Smooth muscle cell (in vitro differentiated cells): ENCODE measurements around the gene GPR55. TPM values are rescaled to one million over a fixed set of nuclear protein-coding genes. Genes with fewer than 3 reads are reported as not detected.
A peak's percentile ranks its signal among the peaks of the same experiment; 100 is the strongest.

Experiments used
- DNase-seq: peaks from one replicate; lab custom pipeline; 2025; ENCODE audit not compliant: unreplicated experiment; lab: John Stamatoyannopoulos, UW
- H2AFZ ChIP-seq: fragments of 200-600 bp; sonication (generic); 2 replicates; pipeline ENCODE4 v1.6.0; 2016; ENCODE audit warnings: antibody characterized with exemption, low read depth, mild to moderate bottlenecking
- H3F3A ChIP-seq: fragments of 200-600 bp; sonication (generic); 2 replicates; pipeline ENCODE4 v1.6.0; 2017; ENCODE audit warnings: antibody characterized with exemption, low read depth
- H3K27ac ChIP-seq: fragments of 200-600 bp; sonication (generic); 2 replicates; pipeline ENCODE4 v1.5.1; 2016; ENCODE audit warnings: low read depth, mild to moderate bottlenecking
- H3K27me3 ChIP-seq: fragments of 200-600 bp; sonication (generic); 2 replicates; pipeline ENCODE4 v1.6.1; 2016; ENCODE audit warnings: low read depth, mild to moderate bottlenecking
- H3K36me3 ChIP-seq: fragments of 200-600 bp; sonication (generic); 2 replicates; pipeline ENCODE4 v1.5.1; 2016; ENCODE audit warnings: low read depth
- H3K4me1 ChIP-seq: fragments of 200-600 bp; sonication (generic); 2 replicates; pipeline ENCODE4 v1.5.1; 2016; ENCODE audit warnings: low read depth
- H3K4me2 ChIP-seq: fragments of 200-600 bp; sonication (generic); 2 replicates; pipeline ENCODE4 v1.6.0; 2016; ENCODE audit warnings: mild to moderate bottlenecking
- H3K4me3 ChIP-seq: fragments of 200-600 bp; sonication (generic); 2 replicates; pipeline ENCODE4 v1.5.1; 2016; ENCODE audit warnings: mild to moderate bottlenecking
- H3K79me2 ChIP-seq: fragments of 200-600 bp; sonication (generic); 2 replicates; pipeline ENCODE4 v1.6.0; 2016; ENCODE audit warnings: low read depth, mild to moderate bottlenecking
- H3K9ac ChIP-seq: fragments of 200-600 bp; sonication (generic); 2 replicates; pipeline ENCODE4 v1.6.0; 2016; ENCODE audit warnings: low read depth
- H3K9me3 ChIP-seq: fragments of 200-600 bp; sonication (generic); replicated peaks from 2 replicates; pipeline ENCODE4 v1.5.1; 2016; ENCODE audit warnings: low read depth
- H4K20me1 ChIP-seq: fragments of 200-600 bp; sonication (generic); 2 replicates; pipeline ENCODE4 v1.6.0; 2016; ENCODE audit warnings: low read depth
- CTCF ChIP-seq: fragments of 200-600 bp; sonication (generic); IDR thresholded peaks from 2 replicates; pipeline ENCODE4 v1.5.1; 2017; ENCODE audit warnings: borderline replicate concordance, mild to moderate bottlenecking, antibody characterized with exemption; ENCODE audit not compliant: insufficient read depth, poor library complexity, severe bottlenecking
- WGBS: methylation state at CpG from one replicate; pipeline ENCODE4 v1.1.7; 2016; ENCODE audit warnings: low lambda C conversion rate; 5-methylcytosine and 5-hydroxymethylcytosine counted together
- polyA plus RNA-seq: library from polyadenylated mRNA; unstranded; fragments of >200 nt; fragmentation: Nextera tagmentation; extraction: Ambion mirVana; gene quantifications from 2 replicates; pipeline ENCODE4 v1.2.1, GENCODE V29; 2016
- total RNA-seq: library from RNA; depleted of rRNA; stranded (reverse); fragments of >200 nt; gene quantifications from 2 replicates; pipeline ENCODE4 v1.2.3, GENCODE V29; 2014

GPR55 gene
- total and polyA plus RNA-seq, 2 experiments from 2014 or later: not detected

- Histone ChIP-seq H2AFZ (no peak overlapping the region), H4K20me1 (no peaks in the 10 kb centered on the region), H3F3A (no peaks in the 10 kb centered on the region), H3K4me1 (no peaks in the 10 kb centered on the region), H3K9ac (no peak overlapping the region), H3K79me2 (no peaks in the 10 kb centered on the region), H3K4me3 (no peak overlapping the region), H3K9me3 (no peaks in the 10 kb centered on the region), H3K4me2 (no peak overlapping the region), H3K27me3 (no peaks in the 10 kb centered on the region), H3K36me3 (no peaks in the 10 kb centered on the region), H3K27ac (no peak overlapping the region)
- 84% methylated on average over 3 of the region's 3 CpGs for WGBS
- TF ChIP-seq CTCF: no peak
- DNase-seq: no peak
Observed at GRCh38 chr2:230914886-230915285, 10.2 kb downstream of the GPR55 start.

GRCh38 chr2:230913406-230914143 lies 11.5 kb downstream of the GPR55 start:
- H3K36me3 ChIP-seq: no peaks in the 10 kb centered on the region
- H2AFZ ChIP-seq: no peak overlapping the region
- H3K79me2 ChIP-seq: no peaks in the 10 kb centered on the region
- H3K27me3 ChIP-seq: no peaks in the 10 kb centered on the region
- H3F3A ChIP-seq: no peaks in the 10 kb centered on the region
- no peaks in the 10 kb centered on the region for H3K9me3 ChIP-seq
- no peaks in the 10 kb centered on the region for H3K4me1 ChIP-seq
- H3K4me2 ChIP-seq: no peak overlapping the region
- H4K20me1 ChIP-seq: no peaks in the 10 kb centered on the region
- no peak overlapping the region for H3K27ac ChIP-seq
- no peak overlapping the region for H3K4me3 ChIP-seq
- 94% methylated on average over 5 of the region's 5 CpGs for WGBS
- no peak for DNase-seq
- TF ChIP-seq CTCF: peak; percentile 25
- no peak overlapping the region for H3K9ac ChIP-seq

- Histone ChIP-seq H3K79me2 (no peaks in the 10 kb centered on the region), H3K36me3 (no peaks in the 10 kb centered on the region), H4K20me1 (no peaks in the 10 kb centered on the region), H3K4me2 (no peak overlapping the region), H3K27me3 (no peaks in the 10 kb centered on the region), H3K4me3 (no peak overlapping the region), H3K4me1 (no peaks in the 10 kb centered on the region), H3K9ac (no peak overlapping the region), H3K27ac (no peak overlapping the region), H2AFZ (no peak overlapping the region), H3F3A (no peaks in the 10 kb centered on the region), H3K9me3 (no peaks in the 10 kb centered on the region)
- 79% methylated on average over 5 of the region's 5 CpGs for WGBS
- no peak for DNase-seq
- TF ChIP-seq CTCF: no peak
Observed at GRCh38 chr2:230912724-230913123, 12.3 kb downstream of the GPR55 start.

- Histone ChIP-seq H3K4me3 (no peak overlapping the region), H4K20me1 (no peaks in the 10 kb centered on the region), H3K27ac (no peak overlapping the region), H3K9ac (no peak overlapping the region), H3K9me3 (no peaks in the 10 kb centered on the region), H3K36me3 (no peaks in the 10 kb centered on the region), H3K4me2 (no peak overlapping the region), H2AFZ (no peak overlapping the region), H3K4me1 (no peaks in the 10 kb centered on the region), H3K27me3 (no peaks in the 10 kb centered on the region), H3K79me2 (no peaks in the 10 kb centered on the region), H3F3A (no peaks in the 10 kb centered on the region)
- no peak for DNase-seq
- TF ChIP-seq CTCF: no peak
- 88% methylated on average over 5 of the region's 5 CpGs for WGBS
Observed at GRCh38 chr2:230912046-230912445, 13.0 kb downstream of the GPR55 start.
